Measurements from ENCODE around the gene BAIAP2. TPM values are rescaled to one million over a fixed set of nuclear protein-coding genes. Genes with fewer than 3 reads are reported as not detected.

BAIAP2 gene
- total and polyA plus RNA-seq, 7 donors = 6.5 to 52.3 (median 32.6) TPM

DNA sequence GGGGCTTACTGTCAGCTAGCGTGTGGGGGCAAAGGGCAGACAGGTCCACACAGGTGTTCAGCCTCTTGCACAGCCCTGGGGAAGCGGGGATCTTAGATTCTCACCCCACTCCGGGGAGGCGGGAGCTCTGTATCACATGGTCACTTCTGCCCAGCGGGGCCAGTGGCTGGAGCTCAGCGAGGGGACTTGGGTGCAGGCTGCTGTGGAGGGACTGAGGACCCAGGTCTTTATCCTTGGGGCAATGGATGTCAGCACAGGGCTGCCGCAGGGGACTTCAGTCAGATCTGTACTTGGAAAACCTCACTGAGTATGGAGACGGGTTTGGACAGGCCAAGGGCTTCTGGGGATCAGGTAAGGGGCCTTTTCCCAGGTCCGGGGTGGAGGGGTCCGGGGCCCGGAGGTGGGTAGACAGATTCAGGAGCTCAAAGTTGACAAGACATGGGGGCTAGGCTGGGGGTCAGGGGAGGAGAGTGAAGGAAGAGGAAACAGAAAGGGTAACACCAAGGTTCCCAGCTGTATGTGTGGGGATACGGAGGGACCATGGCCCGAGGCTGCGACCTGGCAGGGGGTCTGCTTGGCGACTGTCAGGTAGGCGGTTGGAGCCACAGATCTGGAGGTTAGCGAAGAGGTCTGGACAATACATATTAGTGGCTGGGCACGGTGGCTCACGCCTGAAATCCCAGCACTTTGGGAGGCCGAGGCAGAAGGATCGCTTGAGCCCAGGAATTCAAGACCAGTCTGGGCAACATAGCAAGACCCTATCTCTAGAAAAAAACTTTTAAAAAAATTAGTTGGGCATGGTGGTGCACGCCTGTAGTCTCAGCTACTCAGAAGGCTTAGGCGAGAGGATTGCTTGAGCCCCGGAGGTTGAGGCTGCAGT is 15.1 kb upstream of the BAIAP2 start:
- Histone ChIP-seq H3K9me3 (no peaks in the 10 kb centered on the region), H3K4me3 (no peak overlapping the region), H3K27me3 (no peaks in the 10 kb centered on the region), H3K4me1 (peaks cover 0 to 73% (median 54%) of the 10 kb centered on the region in 4 donors), H3K27ac (peak overlapping the region in 3 of 4 donors; percentile 81 to 82 (median 82)), H3K36me3 (no peaks in the 10 kb centered on the region)
- WGBS, 2 donors = 85% methylated on average over 24 of the region's 24 CpGs
- peak; percentile 63 for DNase-seq
- intact Hi-C loops (cut with DNase I) = loop anchor here (2.0 kb wide), 1 partner anchor 29 kb away; the partner anchor contains the start of gene CHMP6
- no peak for TF ChIP-seq POLR2A (IDR thresholded peaks at IDR 0.05)
- TF ChIP-seq, protein P1, sequence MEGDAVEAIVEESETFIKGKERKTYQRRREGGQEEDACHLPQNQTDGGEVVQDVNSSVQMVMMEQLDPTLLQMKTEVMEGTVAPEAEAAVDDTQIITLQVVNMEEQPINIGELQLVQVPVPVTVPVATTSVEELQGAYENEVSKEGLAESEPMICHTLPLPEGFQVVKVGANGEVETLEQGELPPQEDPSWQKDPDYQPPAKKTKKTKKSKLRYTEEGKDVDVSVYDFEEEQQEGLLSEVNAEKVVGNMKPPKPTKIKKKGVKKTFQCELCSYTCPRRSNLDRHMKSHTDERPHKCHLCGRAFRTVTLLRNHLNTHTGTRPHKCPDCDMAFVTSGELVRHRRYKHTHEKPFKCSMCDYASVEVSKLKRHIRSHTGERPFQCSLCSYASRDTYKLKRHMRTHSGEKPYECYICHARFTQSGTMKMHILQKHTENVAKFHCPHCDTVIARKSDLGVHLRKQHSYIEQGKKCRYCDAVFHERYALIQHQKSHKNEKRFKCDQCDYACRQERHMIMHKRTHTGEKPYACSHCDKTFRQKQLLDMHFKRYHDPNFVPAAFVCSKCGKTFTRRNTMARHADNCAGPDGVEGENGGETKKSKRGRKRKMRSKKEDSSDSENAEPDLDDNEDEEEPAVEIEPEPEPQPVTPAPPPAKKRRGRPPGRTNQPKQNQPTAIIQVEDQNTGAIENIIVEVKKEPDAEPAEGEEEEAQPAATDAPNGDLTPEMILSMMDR (IDR thresholded peaks at IDR 0.05) = no peak
- TF ChIP-seq EP300 (IDR thresholded peaks at IDR 0.05) = no peak
- no peak for TF ChIP-seq POLR2AphosphoS5 (IDR thresholded peaks at IDR 0.05)

DNA sequence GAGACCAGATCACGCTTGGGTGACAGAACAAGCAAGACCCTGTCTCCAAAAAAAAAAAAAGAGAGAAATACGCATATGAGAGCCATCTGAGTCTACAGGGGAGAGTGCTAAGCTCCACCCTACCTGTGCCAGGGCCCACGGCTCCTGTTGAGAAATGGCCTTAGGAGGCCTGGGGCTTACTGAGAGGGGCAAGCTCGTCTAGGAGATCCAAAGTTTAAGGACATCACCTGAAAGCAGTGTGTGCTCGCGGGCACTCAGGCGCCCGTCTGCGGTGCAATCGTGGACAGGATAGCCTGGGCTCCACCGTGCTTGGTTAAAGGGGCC is 14.5 kb upstream of the BAIAP2 start:
- TF ChIP-seq EP300 (IDR thresholded peaks at IDR 0.05) (no peak), POLR2A (IDR thresholded peaks at IDR 0.05) (no peak), POLR2AphosphoS5 (IDR thresholded peaks at IDR 0.05) (no peak)
- TF ChIP-seq, protein P1 (IDR thresholded peaks at IDR 0.05) = no peak
- DNase-seq = no peak
- no peak overlapping the region for H3K4me3 ChIP-seq
- H3K9me3 ChIP-seq = no peaks in the 10 kb centered on the region
- H3K27me3 ChIP-seq = no peaks in the 10 kb centered on the region
- 71 to 85% methylated on average over 11 of the region's 11 CpGs for WGBS, 2 donors
- H3K4me1 ChIP-seq = peaks cover 0 to 67% (median 51%) of the 10 kb centered on the region in 4 donors
- no peaks in the 10 kb centered on the region for H3K36me3 ChIP-seq
- intact Hi-C loops (cut with DNase I) = no loop called here
- peak overlapping the region; percentile 73 to 82 (median 82) for H3K27ac ChIP-seq

DNA sequence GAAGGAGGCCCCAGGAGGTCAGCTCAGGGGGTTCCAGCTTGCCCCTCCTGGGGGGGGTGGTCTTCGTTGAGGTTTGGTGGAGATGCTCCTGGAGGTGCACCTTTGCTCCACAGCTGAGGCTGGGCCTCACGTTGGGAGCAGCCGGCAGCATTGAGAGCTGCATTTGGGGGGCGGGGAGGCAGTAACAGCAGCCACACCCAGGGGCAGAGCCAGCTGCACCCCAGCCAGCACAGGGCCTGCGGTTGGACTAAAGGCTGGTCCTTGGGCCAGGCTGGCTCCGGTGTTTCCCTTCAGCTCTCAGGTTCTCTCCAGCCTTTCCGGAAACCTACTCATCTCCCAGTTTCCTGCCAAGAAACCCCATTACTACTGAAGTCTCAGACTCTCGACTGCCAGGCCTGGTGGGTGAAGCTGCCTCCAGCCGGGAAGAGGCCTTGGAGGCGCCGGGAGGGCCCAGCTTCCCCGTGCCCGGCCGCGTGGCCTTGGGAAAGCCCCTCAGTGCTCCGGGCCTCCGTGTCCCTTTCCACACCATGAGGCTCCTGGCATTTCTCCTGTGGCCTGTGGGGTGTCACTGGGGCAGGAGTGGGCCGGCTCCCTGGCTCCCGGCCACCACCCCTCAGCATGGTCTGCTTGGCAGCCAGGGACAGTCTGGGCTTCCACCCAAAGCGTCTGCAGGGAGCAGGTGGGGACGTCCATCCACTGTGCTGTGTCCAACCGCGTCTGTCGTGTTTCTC is 14.0 kb upstream of the BAIAP2 start:
- intact Hi-C loops (cut with DNase I) = no loop called here
- Histone ChIP-seq H3K9me3 (no peaks in the 10 kb centered on the region), H3K27ac (peak overlapping the region; percentile 73 to 82 (median 82)), H3K36me3 (no peaks in the 10 kb centered on the region), H3K4me1 (peaks cover 0 to 69% (median 53%) of the 10 kb centered on the region in 4 donors), H3K4me3 (no peak overlapping the region), H3K27me3 (no peaks in the 10 kb centered on the region)
- 16 to 50% methylated on average over 24 of the region's 24 CpGs for WGBS, 2 donors
- peak; percentile 85 for DNase-seq
- TF ChIP-seq POLR2A (IDR thresholded peaks at IDR 0.05) = no peak
- TF ChIP-seq, protein P1 (IDR thresholded peaks at IDR 0.05) = no peak
- peak in 3 of 4 donors; percentile 29 to 51 (median 30) for TF ChIP-seq POLR2AphosphoS5 (IDR thresholded peaks at IDR 0.05)
- TF ChIP-seq EP300 (IDR thresholded peaks at IDR 0.05) = peak in 1 of 4 donors; percentile 26

DNA sequence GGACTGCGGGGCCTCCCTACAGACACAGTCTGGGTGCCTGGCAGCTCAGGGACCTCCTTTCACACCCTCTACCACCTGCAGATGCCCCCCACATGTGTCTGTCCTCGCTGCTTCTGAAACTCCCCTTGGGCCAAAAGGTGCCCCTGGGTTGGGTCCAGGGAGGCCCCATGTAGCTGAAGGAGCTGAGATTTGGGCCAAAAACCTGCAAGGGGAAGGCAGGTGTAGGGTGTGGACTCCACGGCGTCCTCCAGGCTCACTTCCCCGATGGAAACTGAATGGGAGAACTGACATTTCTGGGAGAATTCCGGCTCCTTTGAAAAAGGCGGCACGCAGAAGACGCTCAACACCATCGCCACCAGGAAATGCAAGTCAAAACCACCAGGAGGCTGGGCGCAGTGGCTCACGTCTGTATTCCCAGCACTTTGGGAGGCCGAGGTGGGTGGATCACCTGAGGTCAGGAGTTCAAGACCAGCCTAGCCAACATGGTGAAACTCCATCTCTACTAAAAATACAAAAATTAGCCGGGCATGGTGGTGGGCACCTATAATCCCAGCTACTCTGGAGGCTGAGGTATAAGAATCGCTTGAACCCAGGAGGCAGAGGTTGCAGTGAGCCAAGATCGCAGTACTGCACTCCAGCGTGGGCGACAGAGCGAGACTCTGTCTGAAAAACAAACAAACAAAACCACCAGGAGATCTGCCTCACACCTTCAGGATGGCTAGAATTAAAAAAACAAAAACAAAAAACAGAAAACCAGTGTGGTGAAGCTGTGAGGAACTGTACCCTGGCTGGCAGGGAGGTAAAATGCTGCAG is 13.2 kb upstream of the BAIAP2 start:
- H3K4me1 ChIP-seq = peaks cover 0 to 77% (median 61%) of the 10 kb centered on the region in 4 donors
- no peak for TF ChIP-seq EP300 (IDR thresholded peaks at IDR 0.05)
- no peak for TF ChIP-seq POLR2A (IDR thresholded peaks at IDR 0.05)
- TF ChIP-seq, protein P1 (IDR thresholded peaks at IDR 0.05) = no peak
- TF ChIP-seq POLR2AphosphoS5 (IDR thresholded peaks at IDR 0.05) = no peak

More for the DNA sequence above, 13.2 kb upstream of the BAIAP2 start:
- no peak overlapping the region for H3K4me3 ChIP-seq
- peak overlapping the region; percentile 73 to 82 (median 82) for H3K27ac ChIP-seq
- H3K9me3 ChIP-seq = no peaks in the 10 kb centered on the region
- no peaks in the 10 kb centered on the region for H3K27me3 ChIP-seq
- 79 to 86% methylated on average over 19 of the region's 19 CpGs for WGBS, 2 donors
- intact Hi-C loops (cut with DNase I) = no loop called here
- DNase-seq = no peak
- no peaks in the 10 kb centered on the region for H3K36me3 ChIP-seq
